Ramos (cell line): Measurements from ENCODE around the gene LCTL.

Experiments
- in situ Hi-C: fragments of 300-500 bp; cut with MboI; formaldehyde crosslinking; loops from one replicate; pipeline ENCODE4 v1.14.3; 2022; ENCODE audit warnings: low sequenced_read_pairs; ENCODE audit not compliant: unreplicated experiment

The LCTL gene, protein sequence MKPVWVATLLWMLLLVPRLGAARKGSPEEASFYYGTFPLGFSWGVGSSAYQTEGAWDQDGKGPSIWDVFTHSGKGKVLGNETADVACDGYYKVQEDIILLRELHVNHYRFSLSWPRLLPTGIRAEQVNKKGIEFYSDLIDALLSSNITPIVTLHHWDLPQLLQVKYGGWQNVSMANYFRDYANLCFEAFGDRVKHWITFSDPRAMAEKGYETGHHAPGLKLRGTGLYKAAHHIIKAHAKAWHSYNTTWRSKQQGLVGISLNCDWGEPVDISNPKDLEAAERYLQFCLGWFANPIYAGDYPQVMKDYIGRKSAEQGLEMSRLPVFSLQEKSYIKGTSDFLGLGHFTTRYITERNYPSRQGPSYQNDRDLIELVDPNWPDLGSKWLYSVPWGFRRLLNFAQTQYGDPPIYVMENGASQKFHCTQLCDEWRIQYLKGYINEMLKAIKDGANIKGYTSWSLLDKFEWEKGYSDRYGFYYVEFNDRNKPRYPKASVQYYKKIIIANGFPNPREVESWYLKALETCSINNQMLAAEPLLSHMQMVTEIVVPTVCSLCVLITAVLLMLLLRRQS

GRCh38 chr15:66565741-66566144 lies at the start of gene LCTL:
Gene LCTL (minus strand): TSS chr15:66565998. CDS start chr15:66565365, 633 bp downstream.
- in situ Hi-C loops, result no loop called here

GRCh38 chr15:66614951-66615760 lies 49.4 kb upstream of the LCTL start:
- in situ Hi-C loops, result no loop called here

- in situ Hi-C loops, result no loop called here
Observed at GRCh38 chr15:66614456-66614855, 48.7 kb upstream of the LCTL start.

DNA sequence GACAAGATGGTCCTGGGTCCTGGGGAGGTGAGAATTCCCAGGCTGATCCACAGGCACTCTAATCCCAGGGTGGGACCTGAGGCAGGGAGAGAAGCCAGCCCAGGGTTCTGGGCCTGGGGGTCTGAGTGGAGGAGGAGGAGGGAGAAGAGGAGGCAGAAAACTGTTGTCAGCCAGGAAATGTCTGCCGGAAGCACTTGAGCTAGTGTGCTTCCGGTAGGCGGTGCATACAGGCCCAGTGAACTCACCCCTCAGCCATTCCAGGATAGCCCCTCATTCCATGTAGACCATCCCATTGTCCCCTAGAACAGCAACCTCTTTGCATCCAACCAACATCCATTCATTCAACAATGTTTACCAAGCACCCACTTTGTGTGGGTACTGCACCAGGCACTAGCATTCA lies 47.9 kb upstream of the LCTL start:
- in situ Hi-C loops, result no loop called here

GRCh38 chr15:66611257-66612053 lies 45.7 kb upstream of the LCTL start:
- in situ Hi-C loops, result no loop called here

GRCh38 chr15:66609876-66610275 lies 44.1 kb upstream of the LCTL start:
- in situ Hi-C loops, result no loop called here

GRCh38 chr15:66608881-66609280 lies 43.1 kb upstream of the LCTL start:
- in situ Hi-C loops, result no loop called here

DNA sequence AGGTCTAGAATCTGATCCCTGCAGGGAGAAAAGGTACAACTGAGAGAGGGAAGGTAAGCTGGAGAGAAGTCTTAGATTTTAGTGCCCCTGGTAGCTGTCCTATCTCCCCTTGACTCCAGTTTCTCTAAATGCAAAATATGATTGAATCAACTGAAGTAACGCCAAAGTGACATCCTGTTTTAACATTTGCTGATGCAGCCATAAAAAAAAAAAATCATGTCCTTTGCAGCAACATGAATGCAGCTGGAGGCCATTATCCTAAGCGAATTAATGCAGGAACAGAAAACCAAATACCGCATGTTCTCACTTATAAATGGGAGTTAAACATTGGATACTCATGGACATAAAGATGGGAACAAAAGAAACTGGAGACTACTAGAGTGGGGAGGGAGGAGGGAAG lies 42.4 kb upstream of the LCTL start:
- in situ Hi-C loops, result no loop called here

DNA sequence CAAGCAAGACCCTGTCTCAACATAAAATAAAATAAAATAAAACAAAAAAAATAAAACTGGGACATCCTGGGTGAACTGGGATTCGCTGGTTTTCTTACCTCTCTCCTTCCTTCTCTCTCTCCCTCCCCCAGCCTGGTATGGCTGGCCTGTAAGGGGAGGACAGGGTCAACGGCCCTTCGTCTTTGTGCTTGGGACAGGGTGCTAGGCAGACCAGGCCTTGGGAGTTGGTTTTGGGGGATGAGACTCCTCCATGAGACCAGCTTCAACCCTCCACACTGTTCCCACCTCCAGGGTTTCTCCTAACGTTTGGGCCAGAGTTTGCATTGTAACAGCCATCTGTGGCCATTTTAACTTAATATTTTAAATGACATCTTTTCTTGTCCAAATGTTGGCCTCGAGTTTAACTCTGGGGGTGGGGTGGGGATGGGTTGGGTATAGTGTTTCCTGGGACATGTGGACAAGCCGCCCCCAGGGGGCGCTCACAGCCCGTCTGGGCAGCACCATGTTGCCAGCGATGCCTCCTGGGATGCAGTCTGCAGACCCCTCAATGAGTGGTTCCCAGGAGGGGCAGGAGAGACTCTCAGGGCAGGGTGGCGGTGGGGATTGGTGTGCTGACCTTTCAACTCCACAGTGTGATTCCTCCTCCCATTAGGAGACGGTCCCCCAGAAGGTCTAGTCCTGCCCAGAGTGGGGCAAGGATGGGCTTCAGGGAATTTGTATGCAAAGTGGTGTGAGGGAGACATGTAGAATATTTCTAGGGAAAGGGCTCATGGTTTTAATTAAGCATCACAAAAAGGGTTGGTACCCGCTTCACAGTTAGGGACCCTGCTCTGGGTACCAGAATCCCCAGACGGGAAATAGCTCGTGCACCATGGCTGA lies 37.7 kb upstream of the LCTL start:
- in situ Hi-C loops, result loop anchor here (5.0 kb wide), 1 partner anchor 239 kb away; no protein-coding TSS in a partner anchor

DNA sequence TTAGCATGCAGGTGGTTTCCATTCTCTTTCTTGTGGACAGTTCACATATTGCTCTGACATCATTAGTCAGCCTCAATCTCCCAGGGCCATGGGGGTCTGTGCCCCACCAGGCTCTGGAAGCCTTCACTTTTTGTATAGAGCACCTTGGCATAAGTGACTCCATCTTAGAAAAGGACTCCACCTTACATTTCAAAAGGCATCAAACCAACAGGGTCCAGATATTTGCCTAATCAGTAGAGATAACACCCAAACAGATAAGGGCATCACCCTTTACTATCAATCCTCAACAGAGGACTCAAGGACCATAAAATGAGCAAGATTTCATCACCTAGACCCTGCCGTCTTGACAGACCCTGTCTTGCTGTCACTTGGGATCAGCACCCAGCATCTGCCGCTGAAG lies 35.7 kb upstream of the LCTL start:
- in situ Hi-C loops, result loop anchor here (5.0 kb wide), 1 partner anchor 241 kb away; no protein-coding TSS in a partner anchor

DNA sequence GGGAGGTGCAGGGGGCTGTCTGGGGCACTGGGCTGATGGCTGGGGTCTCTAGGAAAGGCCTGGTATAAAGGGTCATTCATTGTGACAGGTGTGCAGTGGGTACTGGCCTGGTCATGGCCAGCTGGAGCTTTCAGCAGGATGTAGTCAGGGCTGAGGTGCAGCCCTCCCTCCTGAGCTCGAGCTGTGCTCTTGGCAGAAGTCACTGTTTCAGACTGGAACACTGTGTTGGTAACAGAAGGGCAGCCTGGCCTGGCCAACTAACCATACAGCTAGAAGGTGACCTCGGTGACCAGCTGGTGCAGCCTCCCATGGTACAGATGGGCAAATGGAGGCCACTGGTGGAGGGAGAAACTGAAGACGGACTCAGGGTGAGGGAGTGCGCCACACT lies 34.4 kb upstream of the LCTL start:
- in situ Hi-C loops, result loop anchor here (5.0 kb wide), 1 partner anchor 242 kb away; no protein-coding TSS in a partner anchor

GRCh38 chr15:66599536-66600239 lies 33.9 kb upstream of the LCTL start:
- in situ Hi-C loops, result loop anchor here (5.0 kb wide), 1 partner anchor 243 kb away; no protein-coding TSS in a partner anchor

- in situ Hi-C loops, result no loop called here
Observed at GRCh38 chr15:66598095-66598815, 32.5 kb upstream of the LCTL start.

DNA sequence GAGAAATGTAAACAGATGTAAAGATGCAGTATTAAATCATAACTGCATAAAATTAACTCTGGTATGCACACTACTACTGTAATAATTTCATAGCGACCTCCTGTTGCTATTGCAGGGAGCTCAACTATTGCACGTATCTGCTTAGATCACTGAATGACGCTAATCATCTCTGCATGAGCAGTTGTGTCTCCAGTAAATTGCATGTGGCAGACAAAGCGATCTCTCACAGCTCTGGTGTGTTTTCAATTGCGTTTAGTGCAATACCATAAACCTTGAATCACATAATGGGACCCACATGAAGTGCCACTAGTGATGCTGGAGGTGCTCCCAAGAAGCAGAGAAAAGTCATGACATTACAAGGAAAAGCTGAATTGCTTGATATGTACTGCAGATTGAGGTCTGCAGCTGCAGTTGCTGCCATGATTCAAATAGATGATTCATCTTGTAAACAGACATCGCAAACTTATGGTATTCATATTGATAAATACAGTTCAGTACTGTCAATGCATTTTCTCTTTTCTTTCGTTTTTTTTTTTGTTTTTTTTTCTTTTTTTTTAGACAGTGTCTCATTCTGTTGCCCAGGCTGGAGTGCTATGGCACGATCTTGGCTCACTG lies 30.2 kb upstream of the LCTL start:
- in situ Hi-C loops, result no loop called here

GRCh38 chr15:66595332-66595731 lies 29.5 kb upstream of the LCTL start:
- in situ Hi-C loops, result no loop called here

DNA sequence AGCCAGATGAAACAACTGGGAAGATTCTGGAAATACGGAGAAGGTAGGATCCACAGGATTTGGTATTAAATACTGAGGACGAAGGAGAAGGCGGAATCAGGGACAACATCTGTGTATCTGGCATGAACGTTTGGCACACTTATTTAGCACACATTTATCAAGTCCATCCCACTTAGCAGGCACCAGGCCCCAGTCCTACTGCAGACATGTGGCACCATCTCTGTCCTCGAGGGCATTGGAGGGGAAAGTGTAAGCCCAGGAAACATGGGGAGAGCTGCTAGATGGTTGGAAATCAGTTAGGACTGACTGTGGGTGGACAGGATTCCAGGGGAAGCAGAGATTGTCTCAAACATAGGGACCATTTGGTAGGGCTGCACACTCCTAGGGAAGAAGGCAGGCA lies 29.0 kb upstream of the LCTL start:
- in situ Hi-C loops, result no loop called here

DNA sequence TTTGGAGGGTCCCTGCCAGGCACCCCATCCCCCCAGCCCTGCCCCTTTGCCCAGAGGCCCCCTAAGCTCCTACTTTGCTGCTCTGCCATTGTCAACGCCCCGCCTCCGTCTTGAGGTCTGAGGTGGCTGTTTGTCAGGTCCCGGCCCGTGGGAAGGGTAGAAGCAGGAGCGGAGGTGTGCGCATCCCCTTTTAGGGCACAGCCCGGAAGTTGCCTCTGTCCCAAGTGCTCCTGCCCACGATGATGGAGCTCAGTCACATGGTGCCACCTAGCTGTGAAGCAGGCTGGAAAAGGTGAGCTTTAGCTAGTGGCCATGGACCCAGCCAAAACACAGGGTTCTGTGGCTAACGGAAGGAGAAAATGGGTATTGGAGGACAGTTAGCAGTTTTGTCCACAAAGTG lies 28.5 kb upstream of the LCTL start:
- in situ Hi-C loops, result no loop called here
